Pancreas (tissue), 10 donors: Measurements from ENCODE around the gene PKNOX2. TPM values are rescaled to one million over a fixed set of nuclear protein-coding genes. Genes with fewer than 3 reads are reported as not detected.

Source experiments
- ATAC-seq, 4 donors: fragments of 200-7000 bp; cut with Tn5 transposase; one replicate each; pipeline versions ENCODE4 v1.8.0 to v1.9.1; 2020; ENCODE audit warnings: mild to moderate bottlenecking in 4 of 4, moderate library complexity in 4 of 4
- DNase-seq, 6 donors: peaks; one replicate each; pipeline ENCODE4 v3.0.0-alpha.2; 2020
- FAIRE-seq: peaks from 2 replicates; lab custom pipeline; 2012; peaks lifted over from hg19 to GRCh38; lab: Jason Lieb, UNC
- H3K27ac ChIP-seq, 4 donors: fragments of 200-600 bp; sonication (generic); 1 replicate in 3 of 4; 2 replicates in 1 of 4; pipeline versions ENCODE4 v1.5.0 to v1.8.0; 2020
- H3K27me3 ChIP-seq, 4 donors: fragments of 200-600 bp; one replicate each; pipeline ENCODE4 v1.8.0; 2021
- H3K36me3 ChIP-seq, 3 donors: fragments of 200-600 bp; sonication (generic) in 1 of 3; one replicate each; pipeline versions ENCODE4 v1.5.0 to v1.8.0; 2020 to 2021
- H3K4me1 ChIP-seq, 3 donors: fragments of 200-600 bp; one replicate each; pipeline ENCODE4 v1.8.0; 2021
- H3K4me3 ChIP-seq, 4 donors: fragments of 200-600 bp; sonication (generic) in 2 of 4; one replicate each; pipeline versions ENCODE4 v1.5.0 to v1.8.0; 2020 to 2021
- H3K9me3 ChIP-seq, 4 donors: fragments of 200-600 bp; one replicate each; pipeline ENCODE4 v1.8.0; 2021
- CTCF ChIP-seq, 4 donors: fragments of 200-600 bp; sonication (generic) in 3 of 4; IDR thresholded peaks; one replicate each; pipeline versions ENCODE4 v1.5.0 to v1.8.0; 2021; ENCODE audit warnings: antibody characterized with exemption in 4 of 4
- WGBS, 2 donors: extraction: QIAGEN DNeasy Blood & Tissue Kit; methylation state at CpG; one replicate each; pipeline ENCODE4 v1.1.7; 2013; 5-methylcytosine and 5-hydroxymethylcytosine counted together
- intact Hi-C, 3 donors: fragments of 100-400 bp; cut with DNase I; formaldehyde crosslinking; loops; one replicate each; pipeline versions ENCODE4 v1.11.1 to v1.14.2; 2022
- polyA plus RNA-seq, 2 donors: library from polyadenylated mRNA; stranded (reverse); fragments of 200-250 nt; gene quantifications; one replicate each; pipeline ENCODE4 v1.2.3, GENCODE V29; 2013
- total RNA-seq, 6 donors: library from RNA; stranded (reverse); fragmentation: NEBNext Ultra II Directional in 4 of 6; extraction: Animal tissue kit (Norgen Biotek cat#: 25700) in 4 of 6; gene quantifications; one replicate each; pipeline versions ENCODE4 v1.2.1 to v1.2.4, GENCODE V29; 2021 to 2023
- donor health status: healthy with polysubstance abuse.
- donor health status: DM: no; HTN: no; CAD: no; lungs with moderate emphysema.
- donor health status: DM: no; HTN: no; CAD: no.
- donor health status: control.
- donor health status: control.
- donor health status: Bipolar disorder and iron deficiency.
- donor health status: DM: yes; HTN: yes; CAD: no.
- donor health status: DM: no; HTN: no; CAD: no.
- donor health status: DM: no; HTN: no; CAD: no.
- donor health status: DM: yes; HTN: yes; CAD: no.

PKNOX2 gene
- total and polyA plus RNA-seq, 8 donors: 3.4 to 8.1 (median 5.8) TPM

- Histone ChIP-seq H3K4me1 (no peaks in the 10 kb centered on the region), H3K27ac (no peak overlapping the region), H3K9me3 (no peaks in the 10 kb centered on the region), H3K4me3 (no peak overlapping the region), H3K36me3 (no peaks in the 10 kb centered on the region), H3K27me3 (no peaks in the 10 kb centered on the region)
- intact Hi-C loops: no loop called here
- ATAC-seq (peak in 1 of 4 donors; percentile 34), FAIRE-seq (no peak), DNase-seq (no peak)
- 88 to 94% methylated on average over 4 of the region's 4 CpGs for WGBS, 2 donors
- no peak for TF ChIP-seq CTCF (IDR thresholded peaks at IDR 0.05)
Measured at GRCh38 chr11:125124618-125124992, 39.9 kb upstream of the PKNOX2 start.

DNA sequence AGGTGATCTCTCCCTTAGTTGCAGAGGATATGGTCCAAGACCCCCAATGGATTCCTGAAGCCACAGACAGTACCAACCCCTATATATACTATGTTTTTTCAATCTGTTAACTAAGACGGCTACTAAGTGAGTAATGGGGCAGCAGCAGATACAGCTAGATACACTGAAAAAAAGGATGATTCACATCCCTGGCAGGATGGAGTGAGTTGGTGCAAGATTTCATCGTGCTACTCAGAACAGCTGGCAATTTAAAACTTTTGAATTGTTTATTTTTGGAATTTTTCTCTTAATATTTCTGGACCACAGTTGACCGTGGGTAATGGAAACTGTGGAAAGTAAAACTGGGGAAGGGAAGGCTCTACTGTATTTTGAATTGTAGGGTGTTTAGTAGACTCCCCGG, 36.1 kb upstream of the PKNOX2 start:
- H3K4me3 ChIP-seq: no peak overlapping the region
- H3K4me1 ChIP-seq: no peaks in the 10 kb centered on the region
- no peaks in the 10 kb centered on the region for H3K27me3 ChIP-seq
- H3K36me3 ChIP-seq: no peaks in the 10 kb centered on the region
- TF ChIP-seq CTCF (IDR thresholded peaks at IDR 0.05): no peak
- intact Hi-C loops: no loop called here
- peaks cover 0 to 3% (median 0%) of the 10 kb centered on the region in 4 donors for H3K9me3 ChIP-seq
- ATAC-seq (no peak), FAIRE-seq (no peak), DNase-seq (no peak)
- no peak overlapping the region for H3K27ac ChIP-seq
- 70 to 77% methylated on average over 4 of the region's 4 CpGs for WGBS, 2 donors

DNA sequence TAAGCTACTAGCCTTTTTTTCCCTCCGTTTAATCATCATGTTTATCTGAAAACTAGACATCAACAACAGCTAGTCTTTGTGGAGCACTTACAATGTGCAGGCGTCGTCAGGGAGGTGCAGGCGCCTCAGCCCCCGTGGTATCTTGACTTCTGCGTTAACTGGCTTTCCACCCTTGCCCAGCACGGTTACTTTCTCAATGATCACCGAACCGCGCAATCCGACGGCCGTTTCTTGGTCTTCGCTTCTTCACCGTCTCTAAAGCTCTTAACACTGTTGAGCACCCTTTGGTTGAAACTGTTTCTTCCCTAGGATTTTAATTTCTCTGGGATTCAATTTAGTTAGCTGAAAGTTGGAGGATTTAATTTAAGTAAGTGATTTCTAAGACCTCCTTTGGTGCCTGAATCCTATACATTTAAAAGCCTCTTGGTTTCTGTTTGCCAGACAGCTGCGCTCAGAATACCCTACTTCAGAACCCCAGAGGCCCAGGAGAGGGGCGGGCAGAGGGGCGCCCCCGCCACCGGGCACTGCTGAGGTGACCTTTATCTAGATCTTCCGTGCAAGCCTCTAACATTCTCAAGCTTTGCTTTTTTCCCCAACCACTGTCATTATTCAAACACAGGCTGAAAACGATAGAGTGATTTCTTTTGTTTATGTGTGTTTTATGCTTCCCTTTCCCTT, 35.1 kb upstream of the PKNOX2 start:
- intact Hi-C loops: no loop called here
- FAIRE-seq: no peak
- 61 to 66% methylated on average over 22 of the region's 22 CpGs for WGBS, 2 donors

DNA sequence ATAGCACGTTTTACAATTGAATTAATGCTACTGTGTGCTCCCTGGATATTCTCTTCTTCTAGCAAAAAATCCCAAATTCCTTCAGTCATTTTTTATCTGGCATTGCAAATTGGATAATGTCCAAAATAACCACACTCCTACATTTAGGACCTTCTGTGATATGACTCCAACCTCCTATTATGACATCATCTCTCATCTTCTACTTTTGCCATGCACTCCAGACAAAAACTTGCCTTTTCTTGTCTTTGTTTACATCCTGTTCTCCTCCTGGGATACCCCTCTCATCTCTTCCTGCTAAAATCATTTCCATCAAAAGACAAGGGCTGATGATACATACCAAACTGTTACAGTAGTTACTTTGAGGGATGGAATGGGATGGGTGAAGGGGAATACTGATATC, 32.5 kb upstream of the PKNOX2 start:
- H3K4me1 ChIP-seq: no peaks in the 10 kb centered on the region
- H3K4me3 ChIP-seq: no peak overlapping the region
- intact Hi-C loops: no loop called here
- no peaks in the 10 kb centered on the region for H3K36me3 ChIP-seq
- no peak for TF ChIP-seq CTCF (IDR thresholded peaks at IDR 0.05)
- 39 to 40% methylated on average over 1 of the region's 1 CpG for WGBS, 2 donors
- no peak overlapping the region for H3K27ac ChIP-seq
- DNase-seq (no peak), FAIRE-seq (no peak), ATAC-seq (no peak)
- H3K27me3 ChIP-seq: no peaks in the 10 kb centered on the region
- H3K9me3 ChIP-seq: peaks cover 0 to 3% (median 0%) of the 10 kb centered on the region in 4 donors

More for the DNA sequence above, 35.1 kb upstream of the PKNOX2 start:
- no peak overlapping the region for H3K4me3 ChIP-seq
- H3K9me3 ChIP-seq: peaks cover 0 to 3% (median 0%) of the 10 kb centered on the region in 4 donors
- ATAC-seq (no peak), DNase-seq (no peak)
- H3K4me1 ChIP-seq: no peaks in the 10 kb centered on the region
- no peaks in the 10 kb centered on the region for H3K27me3 ChIP-seq
- no peak overlapping the region for H3K27ac ChIP-seq
- H3K36me3 ChIP-seq: no peaks in the 10 kb centered on the region
- TF ChIP-seq CTCF (IDR thresholded peaks at IDR 0.05): no peak

- ATAC-seq (no peak), DNase-seq (no peak), FAIRE-seq (no peak)
- H3K27me3 ChIP-seq: no peaks in the 10 kb centered on the region
- no peak overlapping the region for H3K27ac ChIP-seq
- H3K4me3 ChIP-seq: no peak overlapping the region
- intact Hi-C loops: no loop called here
- no peaks in the 10 kb centered on the region for H3K36me3 ChIP-seq
- TF ChIP-seq CTCF (IDR thresholded peaks at IDR 0.05): no peak
- no peaks in the 10 kb centered on the region for H3K4me1 ChIP-seq
- peaks cover 0 to 3% (median 0%) of the 10 kb centered on the region in 4 donors for H3K9me3 ChIP-seq
- WGBS, 2 donors: 78% methylated on average over 7 of the region's 7 CpGs
Measured at GRCh38 chr11:125132596-125132995, 32.0 kb upstream of the PKNOX2 start.
